H1 (cell line): ENCODE measurements around the gene RDH14. TPM values are rescaled to one million over a fixed set of nuclear protein-coding genes. Genes with fewer than 3 reads are reported as not detected.

Source experiments
- ASH2L ChIP-seq: fragments of 200-600, 300-600 bp; sonication (generic); IDR thresholded peaks from one replicate; pipeline ENCODE4 v1.7.1; 2017; ENCODE audit warnings: low read length
- EP300 ChIP-seq, 2 experiments: IDR thresholded peaks; 1 replicate in 1 of 2; 2 replicates in 1 of 2; pipeline ENCODE4 v1.6.1; 2011 to 2012; ENCODE audit warnings: low read depth in 2 of 2, low read length in 2 of 2, mild to moderate bottlenecking in 2 of 2, borderline replicate concordance in 1 of 2, inconsistent platforms in 1 of 2, moderate library complexity in 1 of 2
- ZNF274 ChIP-seq: IDR thresholded peaks from 2 replicates; pipeline ENCODE4 v1.7.0; 2012; ENCODE audit warnings: low read length, borderline replicate concordance; ENCODE audit errors: extremely low read depth
- polyA plus RNA-seq, 7 experiments: library from polyadenylated mRNA; depleted of rRNA in 3 of 7; stranded (reverse) in 5 of 7; unstranded in 2 of 7; fragments of >200 nt in 5 of 7; fragments of 200-250 nt in 2 of 7; gene quantifications; 1 replicate in 5 of 7; 2 replicates in 1 of 7; 4 replicates in 1 of 7; pipeline versions ENCODE4 v1.2.1 to v1.2.3, GENCODE V29; 2011 to 2013; ENCODE audit warnings: missing spikeins in 2 of 7, mixed read lengths in 2 of 7
- total RNA-seq: library from RNA; stranded (reverse); fragmentation: NEBNext Ultra II Directional; extraction: Animal tissue kit (Norgen Biotek cat#: 25700); gene quantifications from 2 replicates; pipeline ENCODE4 v1.2.1, GENCODE V29; 2021

RDH14 gene
- total and polyA plus RNA-seq, 2 of the 8 experiments (the other 6 are each of a cell fraction or from before 2014, with no cell fraction given): 14.7 to 23.6 TPM

DNA sequence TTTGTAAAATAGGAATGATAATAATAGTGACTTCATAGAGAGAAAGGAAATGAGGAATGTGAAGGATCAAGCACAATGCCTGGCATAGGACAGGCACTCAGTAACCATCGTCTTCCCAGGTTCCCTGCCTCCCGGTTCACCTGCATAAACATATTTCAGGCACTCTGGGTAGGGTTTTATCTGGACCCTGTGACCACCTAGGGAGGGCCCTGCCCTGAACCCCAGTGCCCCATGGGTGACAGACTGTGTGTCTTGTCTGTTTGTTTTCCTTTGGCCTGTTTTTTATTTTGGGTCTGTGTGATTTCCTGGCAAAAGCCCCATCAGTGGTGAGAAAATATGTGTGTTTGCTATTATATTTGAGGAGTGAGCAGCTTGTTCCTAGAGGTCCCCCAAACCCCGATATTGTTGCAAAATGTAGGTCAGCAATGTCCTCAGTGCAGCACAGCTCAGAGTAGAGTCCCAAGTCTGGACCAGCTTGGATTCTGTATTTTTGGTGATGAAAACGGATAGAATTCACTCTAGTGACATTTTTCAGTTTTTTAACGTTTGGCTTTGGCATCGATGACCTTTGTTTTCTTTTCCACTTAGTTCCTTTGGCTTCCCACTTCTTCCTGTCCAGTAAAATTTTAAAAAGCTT lies 38.5 kb upstream of the RDH14 start (continued):
- TF ChIP-seq EP300 (IDR thresholded peaks at IDR 0.05; ENCODE audit: borderline replicate concordance in 1 of 2, low read depth in 2 of 2, low read length in 2 of 2) (no peak), ASH2L (no peak), ZNF274 (no peak)
